Embryonic facial prominence (tissue), 1 donor: ENCODE results near the gene NPEPPS.
A peak's percentile ranks its signal among the peaks of the same experiment; 100 is the strongest.
"Not testable (repeated sequence)": the region's sequence is repeated elsewhere in the genome, so short reads cannot be mapped to it uniquely, and the experiment has no call there.

Experiments
- DNase-seq: peaks from one replicate; pipeline ENCODE4 v3.0.0-alpha.2; 2016; ENCODE audit errors: extremely low spot score

The NPEPPS gene, protein sequence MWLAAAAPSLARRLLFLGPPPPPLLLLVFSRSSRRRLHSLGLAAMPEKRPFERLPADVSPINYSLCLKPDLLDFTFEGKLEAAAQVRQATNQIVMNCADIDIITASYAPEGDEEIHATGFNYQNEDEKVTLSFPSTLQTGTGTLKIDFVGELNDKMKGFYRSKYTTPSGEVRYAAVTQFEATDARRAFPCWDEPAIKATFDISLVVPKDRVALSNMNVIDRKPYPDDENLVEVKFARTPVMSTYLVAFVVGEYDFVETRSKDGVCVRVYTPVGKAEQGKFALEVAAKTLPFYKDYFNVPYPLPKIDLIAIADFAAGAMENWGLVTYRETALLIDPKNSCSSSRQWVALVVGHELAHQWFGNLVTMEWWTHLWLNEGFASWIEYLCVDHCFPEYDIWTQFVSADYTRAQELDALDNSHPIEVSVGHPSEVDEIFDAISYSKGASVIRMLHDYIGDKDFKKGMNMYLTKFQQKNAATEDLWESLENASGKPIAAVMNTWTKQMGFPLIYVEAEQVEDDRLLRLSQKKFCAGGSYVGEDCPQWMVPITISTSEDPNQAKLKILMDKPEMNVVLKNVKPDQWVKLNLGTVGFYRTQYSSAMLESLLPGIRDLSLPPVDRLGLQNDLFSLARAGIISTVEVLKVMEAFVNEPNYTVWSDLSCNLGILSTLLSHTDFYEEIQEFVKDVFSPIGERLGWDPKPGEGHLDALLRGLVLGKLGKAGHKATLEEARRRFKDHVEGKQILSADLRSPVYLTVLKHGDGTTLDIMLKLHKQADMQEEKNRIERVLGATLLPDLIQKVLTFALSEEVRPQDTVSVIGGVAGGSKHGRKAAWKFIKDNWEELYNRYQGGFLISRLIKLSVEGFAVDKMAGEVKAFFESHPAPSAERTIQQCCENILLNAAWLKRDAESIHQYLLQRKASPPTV

DNA sequence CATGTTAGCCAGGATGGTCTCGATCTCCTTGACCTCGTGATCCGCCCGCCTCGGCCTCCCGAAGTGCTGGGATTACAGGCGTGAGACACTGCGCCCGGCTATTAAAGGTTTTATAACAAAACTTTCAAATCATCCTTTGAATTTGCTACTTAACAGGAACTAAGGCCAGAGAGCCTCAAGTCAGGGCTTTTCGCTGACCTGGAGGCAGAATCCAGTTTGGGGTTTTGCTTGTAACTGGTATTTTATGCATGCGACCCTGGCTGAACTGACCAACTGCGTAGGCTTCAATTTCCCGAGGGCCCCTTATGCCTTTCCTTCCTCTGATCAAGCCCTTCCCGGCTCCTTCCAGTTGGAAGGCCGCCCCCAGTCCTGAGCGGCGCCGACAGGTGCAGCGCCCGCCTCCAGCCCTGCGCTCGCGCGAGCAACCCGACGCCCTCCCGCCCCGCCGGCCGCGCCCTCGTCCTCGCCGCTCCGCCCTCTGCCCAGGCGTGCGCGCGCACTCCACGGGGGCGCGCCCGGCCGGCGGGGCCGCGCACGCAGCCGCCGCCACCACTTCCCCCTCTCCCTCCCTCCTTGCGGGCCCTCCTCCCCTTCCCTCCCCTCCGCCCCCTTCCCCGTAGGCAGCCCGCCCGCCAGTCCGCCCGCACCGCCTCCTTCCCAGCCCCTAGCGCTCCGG lies at the start of gene NPEPPS:
Gene NPEPPS, plus strand, starts transcription at position 552 of the 676 bp plus-strand sequence. CDS start 193 bp downstream, outside the sequence.
- DNase-seq = peak; percentile 61

DNA sequence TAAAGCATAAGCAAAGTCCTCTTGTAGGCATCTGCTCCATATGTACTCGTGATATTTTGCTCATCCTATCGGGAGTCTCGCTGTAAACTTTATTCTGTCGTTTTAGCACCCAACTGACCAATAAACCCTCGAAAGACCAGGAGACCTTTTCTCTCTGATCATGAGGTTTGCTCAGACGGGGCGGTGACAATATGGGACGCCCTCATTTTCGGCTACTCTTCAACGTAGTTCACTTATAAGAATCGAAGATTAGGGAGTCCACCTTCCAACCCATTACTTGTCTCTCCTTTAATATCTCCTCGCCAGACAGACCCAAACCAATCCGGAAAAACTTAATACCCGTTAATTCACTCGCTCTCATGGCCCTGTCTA lies 39.1 kb upstream of the NPEPPS start:
- not testable (repeated sequence) for DNase-seq

DNA sequence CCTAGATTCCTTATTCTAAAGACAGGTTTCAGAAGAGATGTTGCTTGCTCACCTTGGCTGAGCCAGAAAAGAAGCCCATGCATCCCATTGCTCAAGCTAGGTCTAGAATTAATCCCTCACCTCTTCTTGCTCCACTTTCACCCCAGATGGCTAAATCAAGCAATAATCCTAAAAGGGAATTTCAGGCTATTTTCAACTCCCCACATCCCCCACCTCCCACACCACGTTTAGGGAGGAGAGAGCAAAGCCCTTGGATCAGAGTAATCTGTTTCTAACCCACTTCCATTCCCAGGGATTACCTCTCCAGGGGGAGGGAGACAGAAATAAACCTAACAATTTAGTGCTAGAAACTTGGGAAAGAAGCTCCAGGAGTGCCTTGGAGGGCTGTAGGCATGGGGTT lies 31.8 kb upstream of the NPEPPS start:
- not testable (repeated sequence) for DNase-seq

DNA sequence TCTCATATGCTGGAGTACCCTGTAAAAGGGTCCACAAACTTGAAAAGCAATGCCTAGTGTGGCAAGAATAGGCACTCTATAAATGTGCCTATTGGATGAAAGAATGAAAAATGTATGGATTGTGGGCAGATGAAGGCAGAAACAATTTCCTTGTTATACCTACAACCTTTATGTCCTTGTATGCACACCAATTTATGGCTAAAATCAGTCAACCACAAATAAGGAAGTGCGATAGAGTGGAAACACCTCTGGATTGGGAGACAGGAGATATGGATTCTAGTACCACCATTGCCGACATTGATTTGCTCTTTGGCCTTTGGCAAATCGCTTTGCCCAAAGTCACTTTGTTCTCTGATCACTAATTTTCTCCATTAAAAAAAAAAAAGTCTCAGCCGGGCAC lies 31.4 kb upstream of the NPEPPS start:
- not testable (repeated sequence) for DNase-seq

DNA sequence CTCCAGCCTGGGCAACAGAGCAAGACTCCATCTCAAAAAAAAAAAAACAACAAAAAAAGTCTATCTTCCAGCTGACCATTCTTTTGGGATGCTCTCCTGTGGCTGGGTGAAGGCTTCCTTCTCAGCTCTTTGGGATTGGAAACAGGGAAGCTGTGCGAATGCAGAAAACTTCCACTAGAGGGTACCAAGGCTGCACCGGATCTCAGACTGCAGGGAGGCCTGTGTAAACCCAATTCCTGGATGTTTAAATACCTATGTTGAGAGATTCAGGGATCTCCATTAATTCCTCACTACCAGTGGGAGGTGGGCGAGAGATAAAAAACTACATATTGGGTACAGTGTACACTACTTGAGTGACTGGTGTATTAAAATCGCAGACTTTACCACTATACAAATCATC lies 30.3 kb upstream of the NPEPPS start:
- DNase-seq = not testable (repeated sequence)

DNA sequence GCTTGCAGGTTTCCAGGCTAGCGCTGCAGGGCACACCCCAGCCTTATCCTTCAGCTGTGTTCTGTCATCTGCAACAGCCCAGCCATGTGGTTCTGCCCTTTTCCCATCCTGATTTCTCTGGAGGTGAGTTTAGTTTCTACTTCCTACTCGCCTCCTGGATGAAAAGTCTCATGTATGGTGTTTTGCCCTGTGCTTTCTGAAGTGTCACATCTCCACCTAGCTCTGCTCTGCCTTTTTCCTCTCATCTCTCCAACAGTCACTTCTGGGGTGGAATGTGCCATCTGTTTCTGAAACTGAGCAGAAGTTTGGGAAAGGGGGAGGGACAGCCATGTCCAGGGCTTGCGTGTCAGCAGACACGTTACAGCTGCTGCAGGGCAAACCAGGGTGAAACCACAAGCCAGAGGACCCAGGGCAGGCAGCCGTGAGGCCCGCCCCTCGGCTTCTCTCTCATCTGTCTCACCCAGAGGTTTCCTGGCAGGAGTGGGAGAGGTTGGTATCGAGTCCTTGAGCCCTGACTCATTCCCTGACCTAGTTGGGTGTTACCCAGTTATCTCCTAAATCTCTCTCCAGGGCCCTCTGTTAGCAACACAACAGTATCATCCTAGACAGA lies 28.7 kb upstream of the NPEPPS start:
- DNase-seq = not testable (repeated sequence)

DNA sequence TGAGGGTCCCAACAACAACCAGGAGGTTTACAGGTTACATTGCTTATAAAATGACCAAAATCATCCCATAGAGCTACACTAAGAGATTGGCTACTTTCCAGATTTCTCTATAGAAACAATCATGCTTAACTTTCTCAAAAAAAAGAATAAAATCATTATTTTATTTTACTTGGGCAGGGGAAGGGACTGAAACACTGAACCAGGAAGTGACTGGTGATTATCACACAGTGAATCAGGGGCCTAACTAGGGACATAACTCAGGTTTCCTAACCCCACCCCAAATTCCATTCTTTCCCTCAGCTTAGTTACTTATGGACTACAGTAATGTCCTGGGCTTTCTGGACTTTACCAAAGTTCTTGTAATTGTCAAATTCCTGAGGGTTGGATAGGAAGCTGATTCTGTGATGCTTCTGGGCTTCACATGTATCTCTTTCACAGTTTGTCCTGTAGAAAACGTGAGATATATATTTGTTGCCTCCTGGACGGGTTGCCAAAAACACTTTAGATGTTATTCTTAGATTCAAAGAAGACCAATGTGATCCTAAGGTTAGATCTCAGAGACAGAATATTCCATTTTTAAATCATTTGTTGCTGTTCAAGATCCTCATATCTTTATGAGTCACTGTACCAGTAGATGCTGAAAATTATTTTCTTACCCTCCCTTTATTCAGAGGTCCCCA lies 28.0 kb upstream of the NPEPPS start:
- not testable (repeated sequence) for DNase-seq

DNA sequence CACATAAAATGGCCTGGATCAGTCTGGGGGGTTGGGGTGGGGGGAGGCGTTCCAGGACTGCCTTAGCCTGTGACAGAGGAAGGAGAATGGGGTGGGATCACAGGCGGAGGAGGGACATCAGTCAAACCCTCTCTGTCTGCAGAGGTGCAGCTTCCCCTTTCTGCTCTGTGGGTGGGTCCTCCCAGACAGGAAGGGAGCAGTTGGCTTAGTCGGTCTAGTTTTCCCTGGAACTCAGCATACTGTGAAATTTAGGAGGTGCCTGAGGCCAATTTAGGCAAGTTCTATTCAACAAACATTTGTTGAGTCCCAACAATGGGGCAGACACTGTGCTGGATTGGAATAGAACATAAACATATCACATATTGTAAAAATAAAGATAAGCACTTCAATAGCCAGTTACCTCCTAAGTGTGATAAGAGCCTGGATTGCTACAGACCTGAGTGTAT lies 19.2 kb upstream of the NPEPPS start:
- not testable (repeated sequence) for DNase-seq

DNA sequence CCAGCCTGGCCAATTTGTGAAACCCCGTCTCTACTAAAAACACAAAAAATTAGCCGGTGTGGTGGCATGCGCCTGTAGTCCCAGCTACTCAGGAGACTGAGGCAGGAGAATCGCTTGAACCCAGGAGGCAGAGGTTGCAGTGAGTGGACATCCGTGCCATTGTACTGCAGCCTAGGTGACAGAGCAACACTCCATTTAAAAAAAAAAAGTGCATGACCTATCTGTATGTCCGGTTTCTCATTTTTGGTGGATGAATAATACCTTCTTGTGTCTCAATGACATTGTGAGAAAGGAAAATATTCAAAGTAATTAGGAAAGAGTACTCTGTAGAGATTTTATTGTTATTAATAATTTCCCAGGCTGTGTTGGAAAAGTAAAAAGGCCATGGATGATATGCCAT lies 17.6 kb upstream of the NPEPPS start:
- DNase-seq = not testable (repeated sequence)

DNA sequence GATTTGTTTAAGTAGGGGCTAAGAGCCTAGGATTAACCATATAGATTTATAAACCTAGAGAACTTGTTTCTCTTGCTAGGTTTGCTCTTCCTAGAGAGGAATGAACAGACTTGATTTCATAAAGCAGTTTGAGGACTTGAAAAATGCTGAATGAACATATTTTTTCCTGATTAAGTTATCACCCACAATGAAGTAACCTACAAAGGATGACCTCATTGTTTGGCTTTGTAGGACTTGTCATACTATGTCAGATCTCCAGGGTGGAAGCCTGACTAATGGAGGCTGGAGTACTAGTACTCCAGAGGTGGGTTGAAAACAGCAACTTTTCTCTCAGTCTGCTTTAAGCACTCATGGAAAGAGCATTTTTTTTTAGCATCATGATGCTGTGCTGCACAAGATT lies 12.0 kb upstream of the NPEPPS start:
- not testable (repeated sequence) for DNase-seq

DNA sequence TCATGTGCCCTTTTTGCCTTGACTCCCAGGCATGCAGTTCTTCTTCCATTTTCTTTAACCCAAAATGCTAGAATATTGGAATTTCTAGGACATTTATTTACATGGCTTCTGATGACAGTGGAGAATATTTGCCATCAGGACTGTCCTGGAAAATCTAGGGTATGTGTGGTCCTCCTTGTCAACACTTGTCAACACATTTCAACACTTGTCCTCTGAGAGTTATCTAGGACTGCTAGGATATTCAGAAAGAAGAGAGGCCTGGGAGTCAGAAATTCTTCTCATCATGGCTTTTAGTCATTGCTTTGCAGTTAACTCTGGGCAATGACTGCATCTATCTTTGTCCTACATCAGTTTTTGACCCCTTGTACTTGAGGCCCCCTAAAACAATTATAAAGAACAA lies 11.5 kb upstream of the NPEPPS start:
- DNase-seq = not testable (repeated sequence)

DNA sequence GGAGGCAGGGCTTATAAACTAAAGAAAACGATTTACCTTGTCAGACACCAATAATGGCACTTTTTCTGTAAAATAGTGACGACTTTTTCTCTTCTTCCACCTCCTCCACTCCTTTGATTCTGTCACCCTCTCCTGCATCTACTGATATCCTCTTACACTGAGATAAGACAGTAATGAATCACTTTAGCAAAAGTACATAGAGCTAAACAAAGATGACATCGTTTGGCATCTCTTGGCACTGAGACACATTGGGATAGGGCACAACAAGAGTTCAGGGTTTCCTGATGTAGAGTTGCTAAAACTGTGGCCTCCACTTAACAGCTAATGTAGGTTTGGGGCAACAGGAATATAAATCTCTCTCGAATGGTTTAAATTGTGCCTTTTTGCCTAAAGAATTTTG lies 10.6 kb upstream of the NPEPPS start:
- not testable (repeated sequence) for DNase-seq

DNA sequence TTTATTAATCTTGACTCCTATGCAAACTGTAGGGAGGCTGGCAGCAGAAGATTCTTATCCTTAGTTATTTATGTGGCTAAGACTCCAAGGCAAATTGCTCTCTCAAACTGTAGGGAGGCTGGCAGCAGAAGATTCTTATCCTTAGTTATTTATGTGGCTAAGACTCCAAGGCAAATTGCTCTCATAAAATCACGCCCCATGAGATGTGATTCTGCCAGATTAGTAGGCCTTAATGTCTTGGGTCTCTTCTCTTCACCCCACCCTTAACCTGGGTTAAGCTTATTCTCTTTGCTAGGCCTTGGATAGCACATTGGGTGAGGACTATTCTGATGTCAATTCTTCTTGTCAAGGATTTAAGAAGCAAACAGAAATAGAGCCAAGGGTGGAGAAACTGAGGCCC lies 9.5 kb upstream of the NPEPPS start:
- DNase-seq = not testable (repeated sequence)

DNA sequence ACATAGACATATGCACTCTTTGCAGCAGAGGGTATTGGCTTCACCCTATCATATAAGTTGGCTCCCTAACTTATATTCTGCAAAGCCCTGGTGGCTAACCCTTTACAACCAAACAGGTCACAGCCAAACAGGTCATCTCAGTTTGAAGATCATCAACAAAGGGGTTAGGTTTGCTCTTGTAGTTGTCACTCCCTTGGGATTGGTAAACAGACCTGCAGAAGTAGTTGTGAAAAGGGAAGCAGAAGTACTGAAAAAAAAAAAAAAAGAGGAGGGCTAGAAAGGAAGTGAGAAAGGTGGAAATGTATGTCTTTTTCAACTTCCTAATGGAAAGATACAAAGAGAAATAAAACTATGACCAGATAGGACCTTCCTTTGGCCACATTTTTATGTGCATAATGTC lies 8.6 kb upstream of the NPEPPS start:
- DNase-seq = not testable (repeated sequence)

DNA sequence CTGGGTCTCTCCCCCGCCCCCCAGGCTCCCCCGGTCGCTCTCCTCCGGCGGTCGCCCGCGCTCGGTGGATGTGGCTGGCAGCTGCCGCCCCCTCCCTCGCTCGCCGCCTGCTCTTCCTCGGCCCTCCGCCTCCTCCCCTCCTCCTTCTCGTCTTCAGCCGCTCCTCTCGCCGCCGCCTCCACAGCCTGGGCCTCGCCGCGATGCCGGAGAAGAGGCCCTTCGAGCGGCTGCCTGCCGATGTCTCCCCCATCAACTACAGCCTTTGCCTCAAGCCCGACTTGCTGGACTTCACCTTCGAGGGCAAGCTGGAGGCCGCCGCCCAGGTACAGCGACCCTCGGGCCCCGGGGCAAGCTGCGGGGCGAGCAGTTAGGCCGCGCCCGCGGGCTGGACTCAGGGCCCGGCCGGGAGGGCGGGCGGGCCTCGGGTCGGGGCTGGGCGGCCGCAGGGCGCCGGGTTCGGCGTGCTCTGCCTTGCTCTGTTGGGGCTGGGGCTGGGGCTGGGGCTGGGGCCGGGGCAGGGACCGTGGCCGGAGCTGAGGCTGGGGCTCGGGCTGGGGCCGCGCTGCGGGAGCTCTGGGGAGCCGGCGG lies 419 bp downstream of the NPEPPS start:
- DNase-seq = not testable (repeated sequence)

DNA sequence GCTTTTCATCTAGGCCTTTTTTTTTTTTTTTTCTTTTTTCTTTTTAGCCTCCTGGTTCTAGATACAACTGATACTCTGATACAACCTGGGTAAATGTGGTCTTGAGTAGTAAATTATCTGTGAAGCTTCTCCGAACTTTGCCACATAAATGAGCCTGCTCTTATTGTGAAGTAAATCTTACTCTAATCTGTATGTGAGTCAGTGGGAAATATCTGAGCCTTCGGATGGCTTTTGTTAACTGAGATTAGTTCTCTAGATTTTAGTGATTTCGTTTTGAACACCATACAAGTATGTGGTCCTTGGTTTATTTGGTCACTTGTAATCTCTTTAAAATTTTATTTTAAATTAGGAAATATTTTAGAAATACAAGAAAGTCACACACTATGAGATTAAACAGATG lies 8.2 kb downstream of the NPEPPS start:
- not testable (repeated sequence) for DNase-seq

DNA sequence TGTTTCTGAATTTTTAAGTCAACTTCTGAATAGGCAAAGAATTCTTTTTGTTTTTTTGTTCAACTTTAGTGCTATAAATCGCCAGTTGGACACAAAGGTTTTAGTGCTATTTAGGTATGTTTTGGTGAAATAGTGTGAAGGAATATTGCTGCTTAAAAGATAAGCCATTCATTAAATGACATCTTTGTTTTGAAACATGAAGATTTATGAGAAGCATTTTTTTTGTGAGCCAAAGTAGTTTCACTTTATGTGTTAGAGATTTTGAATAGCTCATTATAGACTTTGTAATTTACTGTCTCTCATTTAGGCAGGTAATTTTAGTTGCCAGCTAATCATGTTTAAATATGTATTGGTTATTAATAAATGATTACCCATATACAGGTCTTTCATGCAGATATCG lies 10.8 kb downstream of the NPEPPS start:
- DNase-seq = not testable (repeated sequence)

DNA sequence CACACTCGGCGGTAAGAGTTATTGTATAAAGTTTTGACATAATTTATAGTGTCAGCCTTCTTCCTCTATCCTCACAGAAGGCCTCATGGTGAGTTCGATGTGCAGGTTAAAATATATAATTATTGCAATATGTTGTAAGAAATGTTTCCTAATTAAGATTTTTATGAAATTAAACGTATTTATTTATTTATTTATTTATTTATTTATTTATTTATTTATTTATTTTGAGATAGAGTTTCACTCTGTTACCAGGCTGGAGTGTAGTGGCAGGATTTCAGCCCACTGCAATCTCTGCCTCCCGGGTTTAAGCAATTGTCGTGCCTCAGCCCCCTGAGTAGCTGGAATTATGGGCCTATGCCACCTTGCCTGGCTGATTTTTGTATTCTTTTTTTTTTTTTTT lies 13.4 kb downstream of the NPEPPS start:
- DNase-seq = not testable (repeated sequence)

DNA sequence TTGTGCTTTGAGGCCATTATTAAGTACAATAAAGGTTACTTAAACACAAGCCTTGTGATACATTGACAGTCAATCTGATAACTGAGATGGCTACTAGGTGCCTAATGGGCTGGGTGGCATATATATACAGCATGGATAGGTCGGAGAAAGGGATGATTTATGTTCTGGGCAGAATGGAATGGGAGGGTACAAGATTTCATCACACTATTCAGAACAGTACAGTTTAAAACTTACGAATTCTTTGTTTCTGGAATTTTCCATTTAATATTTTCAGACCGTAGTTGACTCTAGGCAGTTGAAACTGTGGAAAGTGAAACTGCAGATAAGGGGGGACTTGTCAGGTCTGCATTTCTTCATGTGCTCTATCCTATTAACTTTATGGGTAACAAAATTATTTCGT lies 23.8 kb downstream of the NPEPPS start:
- DNase-seq = not testable (repeated sequence)

DNA sequence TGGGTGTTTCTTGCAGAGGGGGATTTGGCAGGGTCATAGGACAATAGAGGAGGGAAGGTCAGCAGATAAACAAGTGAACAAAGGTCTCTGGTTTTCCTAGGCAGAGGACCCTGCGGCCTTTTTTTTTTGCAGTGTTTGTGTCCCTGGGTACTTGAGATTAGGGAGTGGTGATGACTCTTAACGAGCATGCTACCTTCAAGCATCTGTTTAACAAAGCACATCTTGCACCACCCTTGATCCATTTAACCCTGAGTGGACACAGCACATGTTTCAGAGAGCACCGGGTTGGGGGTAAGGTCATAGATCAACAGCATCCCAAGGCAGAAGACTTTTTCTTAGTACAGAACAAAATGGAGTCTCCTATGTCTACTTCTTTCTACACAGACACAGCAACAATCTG lies 25.2 kb downstream of the NPEPPS start:
- DNase-seq = not testable (repeated sequence)
